ENCODE measurements around the gene NPLOC4.

Gene NPLOC4

GRCh38 chr17:81514739-81515529, 122.0 kb downstream of the NPLOC4 start:
- H3K4me2 ChIP-seq (ENCODE audit: low read length): peak overlapping the region; percentile 99
- H3K36me3 ChIP-seq (ENCODE audit: control insufficient read depth, insufficient read depth, low read length): no peaks in the 10 kb centered on the region
- peak overlapping the region; percentile 99 for H3K9ac ChIP-seq
- H3K27me3 ChIP-seq (ENCODE audit: control insufficient read depth, insufficient read depth, low read length): no peaks in the 10 kb centered on the region
- peak overlapping the region; percentile 89 for H3K4me3 ChIP-seq (ENCODE audit: low read depth, low read length)
- H3K9me3 ChIP-seq (ENCODE audit: control insufficient read depth, low read length): no peaks in the 10 kb centered on the region
- peak overlapping the region; percentile 72 for H2AFZ ChIP-seq
- H3K27ac ChIP-seq: peak overlapping the region; percentile 100
- H3K4me1 ChIP-seq: peaks cover 11% of the 10 kb centered on the region
- peaks cover 11% of the 10 kb centered on the region for H3K79me2 ChIP-seq
- TF ChIP-seq CTCF (IDR thresholded peaks at IDR 0.05): no peak

- Histone ChIP-seq H3K4me2 (ENCODE audit: low read length) (peak overlapping the region; percentile 99), H2AFZ (peak overlapping the region; percentile 67), H3K36me3 (ENCODE audit: control insufficient read depth, insufficient read depth, low read length) (no peaks in the 10 kb centered on the region), H3K27me3 (ENCODE audit: control insufficient read depth, insufficient read depth, low read length) (no peaks in the 10 kb centered on the region), H3K9me3 (ENCODE audit: control insufficient read depth, low read length) (no peaks in the 10 kb centered on the region), H3K9ac (peak overlapping the region; percentile 99), H3K27ac (peak overlapping the region; percentile 100), H3K79me2 (peaks cover 11% of the 10 kb centered on the region), H3K4me1 (peaks cover 11% of the 10 kb centered on the region), H3K4me3 (ENCODE audit: low read depth, low read length) (peak overlapping the region; percentile 87)
- TF ChIP-seq CTCF (IDR thresholded peaks at IDR 0.05): no peak
These were observed 122.5 kb downstream of the NPLOC4 start for GRCh38 chr17:81514489-81514738.

- H3K4me2 ChIP-seq (ENCODE audit: low read length): peak overlapping the region; percentile 99
- no peaks in the 10 kb centered on the region for H3K9me3 ChIP-seq (ENCODE audit: control insufficient read depth, low read length)
- H3K4me1 ChIP-seq: peaks cover 11% of the 10 kb centered on the region
- H3K4me3 ChIP-seq (ENCODE audit: low read depth, low read length): peak overlapping the region; percentile 87
- peak overlapping the region; percentile 100 for H3K27ac ChIP-seq
- no peaks in the 10 kb centered on the region for H3K27me3 ChIP-seq (ENCODE audit: control insufficient read depth, insufficient read depth, low read length)
- no peaks in the 10 kb centered on the region for H3K36me3 ChIP-seq (ENCODE audit: control insufficient read depth, insufficient read depth, low read length)
- H3K9ac ChIP-seq: peak overlapping the region; percentile 99
- H2AFZ ChIP-seq: peak overlapping the region; percentile 67
- peaks cover 11% of the 10 kb centered on the region for H3K79me2 ChIP-seq
- no peak for TF ChIP-seq CTCF (IDR thresholded peaks at IDR 0.05)
These were observed 123.0 kb downstream of the NPLOC4 start for GRCh38 chr17:81513753-81514488.

- H3K4me1 ChIP-seq: peaks cover 11% of the 10 kb centered on the region
- H3K9ac ChIP-seq: peak overlapping the region; percentile 99
- no peaks in the 10 kb centered on the region for H3K27me3 ChIP-seq (ENCODE audit: control insufficient read depth, insufficient read depth, low read length)
- peak overlapping the region; percentile 99 for H3K4me2 ChIP-seq (ENCODE audit: low read length)
- no peak for TF ChIP-seq CTCF (IDR thresholded peaks at IDR 0.05)
- no peaks in the 10 kb centered on the region for H3K36me3 ChIP-seq (ENCODE audit: control insufficient read depth, insufficient read depth, low read length)
- H3K27ac ChIP-seq: peak overlapping the region; percentile 100
- peaks cover 11% of the 10 kb centered on the region for H3K79me2 ChIP-seq
- H3K9me3 ChIP-seq (ENCODE audit: control insufficient read depth, low read length): no peaks in the 10 kb centered on the region
- peak overlapping the region; percentile 87 for H3K4me3 ChIP-seq (ENCODE audit: low read depth, low read length)
- peak overlapping the region; percentile 67 for H2AFZ ChIP-seq
These were observed 123.5 kb downstream of the NPLOC4 start for GRCh38 chr17:81513372-81513752.
